Body of pancreas (tissue), 4 donors: Measurements from ENCODE around the gene C15orf61. TPM values are rescaled to one million over a fixed set of nuclear protein-coding genes. Genes with fewer than 3 reads are reported as not detected.

Experiments used
- ATAC-seq: fragments of 150-250 bp; one replicate; pipeline ENCODE4 v1.9.1; 2016
- DNase-seq, 4 donors: peaks; one replicate each; pipeline ENCODE4 v3.0.0-alpha.2; 2019
- H3K27ac ChIP-seq, 4 donors: fragments of 200-600 bp; sonication (generic); 1 replicate in 3 of 4; 2 replicates in 1 of 4; pipeline versions ENCODE4 v1.5.1 to v1.6.1; 2016 to 2019; ENCODE audit warnings: mild to moderate bottlenecking in 1 of 4, mixed read lengths in 1 of 4, moderate library complexity in 1 of 4
- H3K27me3 ChIP-seq, 2 donors: fragments of 200-600 bp; sonication (generic); one replicate each; pipeline ENCODE4 v1.6.0; 2016; ENCODE audit warnings: mild to moderate bottlenecking in 1 of 2
- H3K36me3 ChIP-seq, 2 donors: fragments of 200-600 bp; sonication (generic); replicated peaks in 1 of 2; 2 replicates each; pipeline ENCODE4 v1.5.1; 2016; ENCODE audit warnings: low read depth in 2 of 2; ENCODE audit not compliant: insufficient read depth in 1 of 2
- H3K4me1 ChIP-seq: fragments of 200-600 bp; sonication (generic); one replicate; pipeline ENCODE4 v1.6.0; 2016
- H3K4me3 ChIP-seq, 2 donors: fragments of 200-600 bp; sonication (generic); 1 replicate in 1 of 2; 2 replicates in 1 of 2; pipeline ENCODE4 v1.5.1; 2016 to 2019
- H3K9me3 ChIP-seq, 3 donors: fragments of 200-600 bp; sonication (generic); 1 replicate in 2 of 3; 2 replicates in 1 of 3; pipeline ENCODE4 v1.5.1; 2016
- CTCF ChIP-seq, 7 experiments: fragments of 450-650 bp in 4 of 7; fragments of 200-600 bp in 3 of 7; sonication (generic) in 3 of 7; IDR thresholded peaks; one replicate each; pipeline ENCODE4 v1.5.1; 2016 to 2019; ENCODE audit warnings: antibody characterized with exemption in 7 of 7
- POLR2A ChIP-seq, 3 donors: fragments of 450-650 bp; IDR thresholded peaks; one replicate each; pipeline ENCODE4 v1.6.1; 2016; ENCODE audit warnings: antibody characterized with exemption in 3 of 3, mild to moderate bottlenecking in 2 of 3
- WGBS, 2 donors: methylation state at CpG; one replicate each; pipeline ENCODE4 v1.1.5; 2017; 5-methylcytosine and 5-hydroxymethylcytosine counted together
- intact Hi-C: fragments of 100-400 bp; cut with DNase I; formaldehyde crosslinking; loops from one replicate; pipeline ENCODE4 v1.15.1; 2023
- total RNA-seq, 2 donors: library from RNA; depleted of rRNA; stranded (reverse); fragments of >200 nt; gene quantifications; one replicate each; pipeline ENCODE4 v1.1.0, GENCODE V29; 2016

C15orf61 gene
- total RNA-seq, 2 donors from 2014 or later, result 0.78 to 5.6 TPM

DNA sequence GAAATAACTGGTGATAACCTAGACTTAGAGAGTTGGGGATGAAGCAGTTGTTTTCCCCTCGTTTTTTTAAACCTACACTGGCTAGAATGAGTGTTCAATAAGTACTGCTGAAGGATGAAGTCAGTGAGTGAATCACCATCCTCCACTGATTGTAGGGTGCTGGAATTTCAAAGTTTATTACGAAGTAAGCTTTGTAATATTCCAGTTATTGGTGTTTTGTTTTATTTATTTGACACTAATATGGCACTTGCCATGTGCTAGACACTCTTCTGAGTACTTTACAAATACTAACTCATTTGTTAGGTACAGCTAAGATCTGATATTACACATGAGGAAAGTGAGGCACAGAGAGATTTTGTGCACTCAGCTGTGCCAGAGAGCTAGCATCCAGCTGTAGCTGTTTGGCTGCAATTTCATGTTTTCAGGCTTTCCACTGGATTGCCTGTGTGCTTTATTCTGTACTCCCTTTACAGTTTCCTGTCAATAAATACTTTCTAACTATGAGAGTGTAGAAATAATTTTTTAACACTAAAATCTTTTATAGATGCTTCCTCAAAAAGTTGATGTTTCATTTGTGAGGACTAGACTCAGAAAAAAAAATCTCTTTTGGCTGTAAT is 27.4 kb downstream of the C15orf61 start:
- ATAC-seq (no peak), DNase-seq (no peak)
- no peaks in the 10 kb centered on the region for H3K36me3 ChIP-seq
- no peaks in the 10 kb centered on the region for H3K9me3 ChIP-seq
- 74 to 79% methylated on average over 2 of the region's 2 CpGs for WGBS, 2 donors
- no peak overlapping the region for H3K4me3 ChIP-seq
- no peak overlapping the region for H3K27ac ChIP-seq
- no peaks in the 10 kb centered on the region for H3K27me3 ChIP-seq
- H3K4me1 ChIP-seq, result peaks cover 22% of the 10 kb centered on the region
- TF ChIP-seq POLR2A (IDR thresholded peaks at IDR 0.05), result no peak
- no peak for TF ChIP-seq CTCF (IDR thresholded peaks at IDR 0.05)
- intact Hi-C loops, result no loop called here

DNA sequence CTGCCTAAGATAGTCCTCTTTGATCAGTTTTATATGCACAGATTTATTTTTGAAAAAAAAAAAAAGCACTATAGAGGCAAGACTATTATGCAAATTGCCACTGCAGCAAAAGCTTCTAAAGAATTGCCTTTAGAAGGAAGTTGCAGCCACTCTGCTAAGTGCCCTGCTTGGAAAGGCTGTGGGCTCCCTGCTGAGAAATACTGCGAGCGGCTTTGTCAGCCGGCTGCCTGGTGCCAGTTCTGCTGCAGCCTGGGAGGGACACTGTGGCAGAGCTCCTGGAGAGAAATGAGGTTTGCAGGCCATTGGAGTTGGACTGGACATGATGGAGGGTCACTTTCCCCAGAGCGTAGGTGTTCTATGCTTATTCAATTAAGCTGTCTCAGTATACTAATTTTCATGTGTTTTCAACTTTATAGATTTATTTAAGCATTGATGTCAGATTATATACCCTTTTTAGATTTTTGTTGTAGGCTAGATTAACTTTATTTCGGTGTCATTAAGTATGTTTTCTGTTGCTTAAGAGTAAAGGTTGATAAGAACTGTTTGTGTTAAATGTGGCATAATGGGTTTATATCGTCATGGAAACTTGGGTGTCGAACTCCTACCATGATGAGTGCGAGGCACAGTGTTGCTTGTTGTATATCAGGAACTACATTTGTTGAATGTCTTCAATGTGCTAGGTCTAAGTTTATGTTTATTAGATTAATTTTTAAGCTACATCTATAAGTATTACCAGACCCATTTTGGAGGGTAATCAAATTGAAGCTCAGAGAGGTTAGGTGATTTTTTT is 28.1 kb downstream of the C15orf61 start:
- H3K36me3 ChIP-seq, result no peaks in the 10 kb centered on the region
- no peaks in the 10 kb centered on the region for H3K27me3 ChIP-seq
- H3K27ac ChIP-seq, result no peak overlapping the region
- peaks cover 15% of the 10 kb centered on the region for H3K4me1 ChIP-seq
- no peak for TF ChIP-seq CTCF (IDR thresholded peaks at IDR 0.05)
- no peak for TF ChIP-seq POLR2A (IDR thresholded peaks at IDR 0.05)
- no peaks in the 10 kb centered on the region for H3K9me3 ChIP-seq
- no peak overlapping the region for H3K4me3 ChIP-seq
- peak in 1 of 4 donors; percentile 18 for DNase-seq
- intact Hi-C loops, result no loop called here
- WGBS, 2 donors, result 67 to 70% methylated on average over 8 of the region's 8 CpGs
- no peak for ATAC-seq

DNA sequence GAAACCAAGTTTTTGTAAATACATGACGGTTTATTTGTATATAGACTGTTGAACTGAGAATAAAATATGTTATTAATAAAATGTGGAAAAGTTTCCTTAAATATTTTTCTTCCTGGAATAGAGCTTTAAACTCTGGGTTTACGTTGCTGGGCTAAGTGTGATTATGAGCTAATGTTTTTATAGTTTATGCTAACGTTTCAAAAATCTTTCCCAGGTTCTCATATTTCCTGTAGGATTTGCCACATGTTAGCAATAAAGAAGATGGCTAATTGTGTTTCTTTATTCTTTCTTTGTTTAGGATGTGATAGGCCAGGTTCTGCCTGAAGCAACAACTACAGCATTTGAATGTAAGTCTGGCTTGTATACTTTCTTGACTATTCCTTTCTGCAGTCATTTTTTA is 28.8 kb downstream of the C15orf61 start:
- ATAC-seq (no peak), DNase-seq (no peak)
- Histone ChIP-seq H3K27me3 (no peaks in the 10 kb centered on the region), H3K4me1 (peaks cover 9% of the 10 kb centered on the region), H3K9me3 (no peaks in the 10 kb centered on the region), H3K36me3 (no peaks in the 10 kb centered on the region), H3K4me3 (no peak overlapping the region), H3K27ac (no peak overlapping the region)
- 66 to 69% methylated on average over 3 of the region's 3 CpGs for WGBS, 2 donors
- TF ChIP-seq POLR2A (IDR thresholded peaks at IDR 0.05) (no peak), CTCF (IDR thresholded peaks at IDR 0.05) (no peak)
- intact Hi-C loops, result no loop called here

- TF ChIP-seq POLR2A (IDR thresholded peaks at IDR 0.05) (no peak), CTCF (IDR thresholded peaks at IDR 0.05) (no peak)
- ATAC-seq (no peak), DNase-seq (no peak)
- 87 to 89% methylated on average over 4 of the region's 4 CpGs for WGBS, 2 donors
- no peak overlapping the region for H3K4me3 ChIP-seq
- intact Hi-C loops, result no loop called here
- no peak overlapping the region for H3K27ac ChIP-seq
- no peaks in the 10 kb centered on the region for H3K36me3 ChIP-seq
- no peaks in the 10 kb centered on the region for H3K27me3 ChIP-seq
- peaks cover 8% of the 10 kb centered on the region for H3K4me1 ChIP-seq
- H3K9me3 ChIP-seq, result no peaks in the 10 kb centered on the region
These were observed 29.6 kb downstream of the C15orf61 start for GRCh38 chr15:67550522-67550921.
